GM10266 (cell line): ENCODE measurements around the gene SLC22A2.

ENCODE experiments used
- DNase-seq: peaks from one replicate; pipeline ENCODE4 v3.0.0; 2012; ENCODE audit errors: extremely low spot score
- TF ChIP-seq, protein P1 (sequence below): IDR thresholded peaks from 2 replicates; pipeline ENCODE4 v1.5.1; 2012; ENCODE audit warnings: mild to moderate bottlenecking, low read depth; ENCODE audit not compliant: control insufficient read depth, insufficient read depth; ENCODE audit errors: missing control alignments

The SLC22A2 gene

DNA sequence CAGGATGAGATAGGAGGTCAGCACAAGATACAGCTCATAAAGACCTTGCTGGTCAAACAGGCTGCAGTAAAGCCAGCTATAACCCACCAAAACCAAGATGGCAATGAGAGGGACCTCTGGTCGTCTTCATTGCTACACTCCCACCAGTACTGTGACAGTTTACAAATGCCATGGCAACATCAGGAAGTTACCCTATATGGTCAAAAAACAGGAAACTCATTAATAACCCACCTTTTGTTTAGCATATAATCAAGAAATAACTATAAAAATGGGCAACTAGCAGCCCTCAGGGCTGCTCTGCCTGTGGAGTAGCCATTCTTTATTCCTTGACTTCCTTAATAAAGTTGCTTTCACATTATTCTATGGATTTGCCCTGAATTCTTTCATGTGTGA, 30.9 kb downstream of the SLC22A2 start:
- TF ChIP-seq, protein P1, sequence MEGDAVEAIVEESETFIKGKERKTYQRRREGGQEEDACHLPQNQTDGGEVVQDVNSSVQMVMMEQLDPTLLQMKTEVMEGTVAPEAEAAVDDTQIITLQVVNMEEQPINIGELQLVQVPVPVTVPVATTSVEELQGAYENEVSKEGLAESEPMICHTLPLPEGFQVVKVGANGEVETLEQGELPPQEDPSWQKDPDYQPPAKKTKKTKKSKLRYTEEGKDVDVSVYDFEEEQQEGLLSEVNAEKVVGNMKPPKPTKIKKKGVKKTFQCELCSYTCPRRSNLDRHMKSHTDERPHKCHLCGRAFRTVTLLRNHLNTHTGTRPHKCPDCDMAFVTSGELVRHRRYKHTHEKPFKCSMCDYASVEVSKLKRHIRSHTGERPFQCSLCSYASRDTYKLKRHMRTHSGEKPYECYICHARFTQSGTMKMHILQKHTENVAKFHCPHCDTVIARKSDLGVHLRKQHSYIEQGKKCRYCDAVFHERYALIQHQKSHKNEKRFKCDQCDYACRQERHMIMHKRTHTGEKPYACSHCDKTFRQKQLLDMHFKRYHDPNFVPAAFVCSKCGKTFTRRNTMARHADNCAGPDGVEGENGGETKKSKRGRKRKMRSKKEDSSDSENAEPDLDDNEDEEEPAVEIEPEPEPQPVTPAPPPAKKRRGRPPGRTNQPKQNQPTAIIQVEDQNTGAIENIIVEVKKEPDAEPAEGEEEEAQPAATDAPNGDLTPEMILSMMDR: no peak
- no peak for DNase-seq

GRCh38 chr6:160227038-160227768, 31.4 kb downstream of the SLC22A2 start:
- DNase-seq: no peak
- TF ChIP-seq, protein P1: no peak

DNA sequence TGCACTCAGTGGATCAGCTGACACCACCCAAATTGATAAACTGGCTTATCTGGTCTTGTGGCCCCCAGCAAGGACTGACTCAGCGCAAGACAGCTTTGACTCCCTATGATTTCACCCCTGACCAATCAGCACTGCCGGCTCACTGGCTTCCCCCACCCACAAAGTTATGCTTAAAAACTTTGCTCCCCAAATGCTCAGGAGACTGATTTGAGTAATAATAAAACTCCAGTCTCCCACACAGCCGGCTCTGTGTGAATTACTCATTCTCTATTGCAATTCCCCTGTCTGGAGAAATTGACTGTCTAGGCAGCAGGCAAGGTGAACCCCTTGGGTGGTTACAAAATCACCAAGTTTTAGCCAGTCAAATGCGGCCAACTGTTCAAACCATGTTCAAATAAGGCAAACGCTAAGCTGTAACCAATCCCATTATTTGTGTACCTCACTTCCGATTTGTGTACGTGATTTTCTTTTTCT, 32.5 kb downstream of the SLC22A2 start:
- TF ChIP-seq, protein P1: no peak
- no peak for DNase-seq

GRCh38 chr6:160224639-160225237, 33.9 kb downstream of the SLC22A2 start:
- no peak for DNase-seq
- TF ChIP-seq, protein P1: no peak

GRCh38 chr6:160222491-160222890, 36.1 kb downstream of the SLC22A2 start:
- TF ChIP-seq, protein P1: no peak

DNA sequence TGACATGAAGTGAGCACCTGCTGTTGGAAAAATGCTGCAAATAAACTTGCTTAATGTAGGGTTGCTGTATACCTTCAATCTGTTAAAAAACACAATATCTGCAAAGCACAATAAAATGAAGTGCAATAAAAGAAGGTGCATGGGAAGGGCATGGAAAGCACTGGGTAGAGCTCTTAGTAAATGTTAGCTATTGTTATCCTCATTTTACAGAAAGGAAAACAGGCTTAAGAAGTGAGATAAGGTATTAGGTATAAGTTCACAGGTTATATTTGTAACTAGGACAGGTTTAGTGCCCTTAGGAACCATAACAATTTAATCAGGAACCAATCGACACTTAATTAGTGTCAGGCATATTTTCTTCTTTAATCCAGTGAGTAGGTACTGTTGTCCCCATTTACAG, 36.7 kb downstream of the SLC22A2 start:
- TF ChIP-seq, protein P1: no peak
- no peak for DNase-seq

More at GRCh38 chr6:160222491-160222890, 36.1 kb downstream of the SLC22A2 start:
- DNase-seq: no peak

DNA sequence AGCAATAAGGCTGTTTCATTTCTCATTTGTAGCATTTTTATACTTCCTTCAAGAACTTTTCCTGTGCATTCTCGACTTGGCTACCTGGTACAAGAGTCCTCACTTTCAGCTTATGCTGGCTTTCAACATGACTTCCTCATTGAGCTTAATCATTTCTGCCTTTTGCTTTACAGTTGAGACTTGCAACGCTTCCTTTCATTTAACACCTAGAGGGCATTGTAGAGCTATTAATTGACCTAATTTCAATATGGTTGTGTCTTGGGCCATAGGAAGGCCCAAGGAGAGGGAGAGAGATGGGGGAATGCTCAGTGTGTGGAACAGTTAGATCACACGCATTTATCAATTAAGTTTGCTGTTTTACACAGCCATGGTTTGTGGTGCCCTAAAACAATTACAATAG, 37.2 kb downstream of the SLC22A2 start:
- DNase-seq: no peak
- TF ChIP-seq, protein P1: peak; percentile 9
